GM23248 (cell line): ENCODE measurements around the gene PHRF1. TPM values are rescaled to one million over a fixed set of nuclear protein-coding genes. Genes with fewer than 3 reads are reported as not detected.

Source experiments
- DNase-seq: peaks from one replicate; pipeline ENCODE4 v3.0.0-alpha.2; 2015
- H2AFZ ChIP-seq: fragments of 200-600 bp; sonication (generic); 2 replicates; pipeline ENCODE4 v1.6.1; 2016; ENCODE audit warnings: antibody characterized with exemption
- H3F3A ChIP-seq: fragments of 200-600 bp; sonication (generic); 2 replicates; pipeline ENCODE4 v1.6.1; 2016; ENCODE audit warnings: mild to moderate bottlenecking, antibody characterized with exemption, mixed run types; ENCODE audit not compliant: insufficient read depth
- H3K27ac ChIP-seq: fragments of 200-600 bp; sonication (generic); 2 replicates; pipeline ENCODE4 v1.5.1; 2016; ENCODE audit warnings: mild to moderate bottlenecking
- H3K27me3 ChIP-seq: fragments of 200-600 bp; sonication (generic); replicated peaks from 2 replicates; pipeline ENCODE4 v1.6.1; 2016; ENCODE audit warnings: mild to moderate bottlenecking; ENCODE audit not compliant: insufficient read depth
- H3K36me3 ChIP-seq: fragments of 200-600 bp; sonication (generic); 2 replicates; pipeline ENCODE4 v1.6.1; 2016; ENCODE audit warnings: low read depth, mild to moderate bottlenecking
- H3K4me1 ChIP-seq: fragments of 200-600 bp; sonication (generic); 2 replicates; pipeline ENCODE4 v1.6.1; 2016; ENCODE audit warnings: mild to moderate bottlenecking; ENCODE audit not compliant: insufficient read depth
- H3K4me2 ChIP-seq: fragments of 200-600 bp; sonication (generic); one replicate; pipeline ENCODE4 v1.6.1; 2016; ENCODE audit warnings: mild to moderate bottlenecking; ENCODE audit not compliant: unreplicated experiment
- H3K4me3 ChIP-seq: fragments of 200-600 bp; sonication (generic); 2 replicates; pipeline ENCODE4 v1.5.1; 2016; ENCODE audit warnings: mild to moderate bottlenecking
- H3K79me2 ChIP-seq: fragments of 200-600 bp; sonication (generic); 2 replicates; pipeline ENCODE4 v1.6.1; 2016; ENCODE audit warnings: mild to moderate bottlenecking; ENCODE audit not compliant: insufficient read depth
- H3K9ac ChIP-seq: fragments of 200-600 bp; sonication (generic); 2 replicates; pipeline ENCODE4 v1.6.1; 2016; ENCODE audit warnings: mild to moderate bottlenecking
- H3K9me2 ChIP-seq: fragments of 200-600 bp; sonication (generic); 2 replicates; pipeline ENCODE4 v1.6.1; 2016; ENCODE audit warnings: mixed run types, mild to moderate bottlenecking, moderate library complexity; ENCODE audit not compliant: insufficient read depth
- H3K9me3 ChIP-seq: fragments of 200-600 bp; sonication (generic); one replicate; pipeline ENCODE4 v1.6.1; 2017; ENCODE audit warnings: low read depth
- H4K20me1 ChIP-seq: fragments of 200-600 bp; sonication (generic); 2 replicates; pipeline ENCODE4 v1.6.0; 2016; ENCODE audit not compliant: insufficient read depth
- EZH2 ChIP-seq: fragments of 200-600 bp; sonication (generic); IDR thresholded peaks from 2 replicates; pipeline ENCODE4 v1.6.1; 2018; ENCODE audit warnings: antibody characterized with exemption, mild to moderate bottlenecking; ENCODE audit not compliant: insufficient read depth, poor library complexity, severe bottlenecking
- EZH2phosphoT487 ChIP-seq: fragments of 200-600 bp; sonication (generic); IDR thresholded peaks from 2 replicates; pipeline ENCODE4 v1.6.1; 2018; ENCODE audit warnings: antibody characterized with exemption, moderate library complexity, mild to moderate bottlenecking, low read depth; ENCODE audit not compliant: insufficient read depth
- WGBS, 2 experiments: methylation state at CpG; one replicate each; pipeline ENCODE4 v1.1.6; 2015 to 2017; ENCODE audit warnings: low lambda C conversion rate in 2 of 2, low coverage in 1 of 2; ENCODE audit errors: missing lambda C conversion rate in 2 of 2; 5-methylcytosine and 5-hydroxymethylcytosine counted together
- in situ Hi-C: fragments of 300-500 bp; cut with MboI; formaldehyde crosslinking; loops from 2 replicates; pipeline ENCODE4 v1.15.0; 2020
- polyA plus RNA-seq: library from polyadenylated mRNA; unstranded; fragments of >200 nt; fragmentation: Nextera tagmentation; extraction: Ambion mirVana; gene quantifications from 2 replicates; pipeline ENCODE4 v1.2.1, GENCODE V29; 2016
- total RNA-seq: library from RNA; depleted of rRNA; stranded (reverse); fragments of >200 nt; shearing (Covaris generic); gene quantifications from 2 replicates; pipeline ENCODE4 v1.2.3, GENCODE V29; 2014

PHRF1 gene
- total and polyA plus RNA-seq, 2 experiments from 2014 or later: 10.9 to 27.7 TPM

GRCh38 chr11:603154-603553, 26.9 kb downstream of the PHRF1 start:
- TF ChIP-seq EZH2phosphoT487 (no peak), EZH2 (no peak)
- Histone ChIP-seq H3F3A (no peaks in the 10 kb centered on the region), H3K27ac (no peak overlapping the region), H3K4me1 (no peaks in the 10 kb centered on the region), H3K9me3 (no peaks in the 10 kb centered on the region), H2AFZ (no peak overlapping the region), H3K79me2 (peaks cover 24% of the 10 kb centered on the region), H3K4me2 (no peak overlapping the region), H3K4me3 (no peak overlapping the region), H4K20me1 (no peaks in the 10 kb centered on the region), H3K27me3 (no peaks in the 10 kb centered on the region), H3K9ac (no peak overlapping the region), H3K9me2 (no peaks in the 10 kb centered on the region), H3K36me3 (peaks cover 12% of the 10 kb centered on the region; the same call in 1 of the 2 replicates)
- DNase-seq: no peak
- 91% methylated on average over 13 of the region's 13 CpGs for WGBS, 2 experiments
- in situ Hi-C loops: no loop called here

- H3K9me3 ChIP-seq: no peaks in the 10 kb centered on the region
- no peaks in the 10 kb centered on the region for H3K9me2 ChIP-seq
- peaks cover 15% of the 10 kb centered on the region; the same call in 1 of the 2 replicates for H3K36me3 ChIP-seq
- H2AFZ ChIP-seq: no peak overlapping the region
- no peak overlapping the region for H3K9ac ChIP-seq
- H3K4me1 ChIP-seq: no peaks in the 10 kb centered on the region
- H3K4me2 ChIP-seq: no peak overlapping the region
- H4K20me1 ChIP-seq: no peaks in the 10 kb centered on the region
- WGBS, 2 experiments: 92 to 96% methylated on average over 32 to 33 of the region's 33 CpGs
- in situ Hi-C loops: no loop called here
- no peak overlapping the region for H3K27ac ChIP-seq
- no peaks in the 10 kb centered on the region for H3K27me3 ChIP-seq
- DNase-seq: no peak
- TF ChIP-seq EZH2: no peak
- no peak for TF ChIP-seq EZH2phosphoT487
- no peaks in the 10 kb centered on the region for H3F3A ChIP-seq
- no peak overlapping the region for H3K4me3 ChIP-seq
- peaks cover 10% of the 10 kb centered on the region; the same call in 1 of the 2 replicates for H3K79me2 ChIP-seq
These were observed 29.2 kb downstream of the PHRF1 start for GRCh38 chr11:605286-606129.

- Histone ChIP-seq H3F3A (no peaks in the 10 kb centered on the region), H3K9me2 (no peaks in the 10 kb centered on the region), H2AFZ (no peak overlapping the region), H3K27ac (no peak overlapping the region), H3K4me2 (no peak overlapping the region), H3K4me1 (no peaks in the 10 kb centered on the region), H3K27me3 (no peaks in the 10 kb centered on the region), H3K4me3 (no peak overlapping the region), H4K20me1 (no peaks in the 10 kb centered on the region), H3K9ac (no peak overlapping the region), H3K36me3 (peaks cover 19% of the 10 kb centered on the region; the same call in 1 of the 2 replicates), H3K79me2 (peaks cover 10% of the 10 kb centered on the region; the same call in 1 of the 2 replicates), H3K9me3 (no peaks in the 10 kb centered on the region)
- no peak for TF ChIP-seq EZH2
- no peak for TF ChIP-seq EZH2phosphoT487
- 69 to 71% methylated on average over 13 to 15 of the region's 19 CpGs for WGBS, 2 experiments
- in situ Hi-C loops: no loop called here
- peak; percentile 68 for DNase-seq
These were observed 30.0 kb downstream of the PHRF1 start for GRCh38 chr11:606245-606644.

- Histone ChIP-seq H3K9me2 (no peaks in the 10 kb centered on the region), H4K20me1 (no peaks in the 10 kb centered on the region), H3K9ac (no peak overlapping the region), H3K27ac (no peak overlapping the region), H3K79me2 (peaks cover 5% of the 10 kb centered on the region; the same call in 1 of the 2 replicates), H3K4me3 (no peak overlapping the region), H3K36me3 (peaks cover 19% of the 10 kb centered on the region; the same call in 1 of the 2 replicates), H3K9me3 (no peaks in the 10 kb centered on the region), H3F3A (peaks cover 4% of the 10 kb centered on the region; the same call in 1 of the 2 replicates), H2AFZ (no peak overlapping the region), H3K4me1 (no peaks in the 10 kb centered on the region), H3K27me3 (no peaks in the 10 kb centered on the region), H3K4me2 (no peak overlapping the region)
- TF ChIP-seq EZH2phosphoT487 (no peak), EZH2 (no peak)
- in situ Hi-C loops: no loop called here
- DNase-seq: no peak
- 92% methylated on average over 29 to 35 of the region's 35 CpGs for WGBS, 2 experiments
These were observed 30.9 kb downstream of the PHRF1 start for GRCh38 chr11:607020-607780.
